WTC11 (cell line): ENCODE data around the gene AREL1. TPM values are rescaled to one million over a fixed set of nuclear protein-coding genes. Genes with fewer than 3 reads are reported as not detected.

Experiments used
- ATAC-seq: fragments of 200-7000 bp; cut with Tn5 transposase; 2 replicates; pipeline ENCODE4 v1.10.0; 2021; ENCODE audit warnings: mild to moderate bottlenecking, moderate library complexity
- CTCF ChIA-PET: fragments of 300-600 bp; sonication (Branson Sonifier 250); formaldehyde crosslinking; loops from one replicate; lab custom pipeline; 2021; ENCODE audit warnings: antibody characterized with exemption; lab: Charles Lee
- POLR2A ChIA-PET: fragments of 350-600 bp; sonication (Branson Sonifier 250); formaldehyde crosslinking; loops from one replicate; lab custom pipeline; 2021; ENCODE audit warnings: antibody characterized with exemption; lab: Charles Lee
- DNase-seq: peaks from one replicate; pipeline ENCODE4 v3.0.0; 2021; ENCODE audit warnings: low spot score
- H3K27ac Mint-ChIP-seq: 2 replicates; pipeline ENCODE4 v1.8.0; 2021; ENCODE audit warnings: mixed read lengths
- H3K27me3 Mint-ChIP-seq: 2 replicates; pipeline ENCODE4 v1.8.0; 2021; ENCODE audit warnings: low read depth, mild to moderate bottlenecking, moderate library complexity, mixed read lengths
- H3K36me3 Mint-ChIP-seq: 2 replicates; pipeline ENCODE4 v1.8.0; 2021; ENCODE audit warnings: mixed read lengths
- H3K4me1 Mint-ChIP-seq: 2 replicates; pipeline ENCODE4 v1.8.0; 2022; ENCODE audit warnings: mixed read lengths
- H3K4me3 Mint-ChIP-seq: 2 replicates; pipeline ENCODE4 v1.8.0; 2021; ENCODE audit warnings: mild to moderate bottlenecking, moderate library complexity, mixed read lengths
- H3K9me3 Mint-ChIP-seq: 2 replicates; pipeline ENCODE4 v1.8.0; 2021; ENCODE audit warnings: mixed read lengths
- ATF3 ChIP-seq: sonication (generic); formaldehyde crosslinking; conservative IDR thresholded peaks from 2 replicates; pipeline ENCODE4 v1.8.1; 2022; ENCODE audit warnings: mild to moderate bottlenecking, missing genetic modification reagents
- ATF6 ChIP-seq: sonication (generic); formaldehyde crosslinking; IDR thresholded peaks from 2 replicates; pipeline ENCODE4 v1.8.1; 2023; ENCODE audit warnings: mild to moderate bottlenecking, missing genetic modification reagents
- CBFB ChIP-seq: sonication (generic); formaldehyde crosslinking; IDR thresholded peaks from 2 replicates; pipeline ENCODE4 v1.8.1; 2022; ENCODE audit warnings: mild to moderate bottlenecking, low read depth, missing genetic modification reagents
- E2F4 ChIP-seq: sonication (generic); formaldehyde crosslinking; IDR thresholded peaks from 2 replicates; pipeline ENCODE4 v1.8.1; 2022; ENCODE audit warnings: low read depth, mild to moderate bottlenecking, moderate library complexity, missing genetic modification reagents, borderline replicate concordance
- ELF4 ChIP-seq: sonication (generic); formaldehyde crosslinking; IDR thresholded peaks from 2 replicates; pipeline ENCODE4 v1.8.1; 2022; ENCODE audit warnings: low read depth, mild to moderate bottlenecking, moderate library complexity, missing genetic modification reagents
- ESRRA ChIP-seq: sonication (generic); formaldehyde crosslinking; IDR thresholded peaks from 2 replicates; pipeline ENCODE4 v1.8.1; 2022; ENCODE audit warnings: mild to moderate bottlenecking, missing genetic modification reagents, borderline replicate concordance
- FOXK1 ChIP-seq: sonication (generic); formaldehyde crosslinking; IDR thresholded peaks from 2 replicates; pipeline ENCODE4 v1.8.0; 2022; ENCODE audit warnings: mild to moderate bottlenecking, moderate library complexity, missing genetic modification reagents
- FOXP4 ChIP-seq: sonication (generic); formaldehyde crosslinking; IDR thresholded peaks from 2 replicates; pipeline ENCODE4 v1.8.0; 2022; ENCODE audit warnings: mild to moderate bottlenecking, missing genetic modification reagents
- GRHL2 ChIP-seq: fragments of 250-450 bp; sonication (Bioruptor Pico); IDR thresholded peaks from 2 replicates; pipeline ENCODE4 v1.8.0; 2022; ENCODE audit warnings: mild to moderate bottlenecking, moderate library complexity; ENCODE audit not compliant: insufficient replicate concordance, severe bottlenecking
- IRF2 ChIP-seq: sonication (generic); formaldehyde crosslinking; IDR thresholded peaks from 2 replicates; pipeline ENCODE4 v1.8.0; 2022; ENCODE audit warnings: low read depth, missing genetic modification reagents, borderline replicate concordance
- NFATC4 ChIP-seq: fragments of 250-450 bp; sonication (Bioruptor Pico); IDR thresholded peaks from 2 replicates; pipeline ENCODE4 v1.9.0; 2021; ENCODE audit warnings: mild to moderate bottlenecking
- NFE2L1 ChIP-seq: sonication (generic); formaldehyde crosslinking; IDR thresholded peaks from 2 replicates; pipeline ENCODE4 v1.8.1; 2023; ENCODE audit warnings: missing genetic modification reagents
- NR1H2 ChIP-seq: sonication (generic); formaldehyde crosslinking; IDR thresholded peaks from 2 replicates; pipeline ENCODE4 v1.9.0; 2021; ENCODE audit warnings: mild to moderate bottlenecking, moderate library complexity, missing genetic modification reagents
- PREB ChIP-seq: sonication (generic); formaldehyde crosslinking; IDR thresholded peaks from 2 replicates; pipeline ENCODE4 v1.8.1; 2022; ENCODE audit warnings: mild to moderate bottlenecking, missing genetic modification reagents, moderate library complexity, borderline replicate concordance
- RELA ChIP-seq: sonication (generic); formaldehyde crosslinking; IDR thresholded peaks from 2 replicates; pipeline ENCODE4 v1.8.1; 2022; ENCODE audit warnings: missing genetic modification reagents, mild to moderate bottlenecking, borderline replicate concordance
- SMAD3 ChIP-seq: sonication (generic); formaldehyde crosslinking; IDR thresholded peaks from 2 replicates; pipeline ENCODE4 v1.8.0; 2022; ENCODE audit warnings: missing genetic modification reagents, mild to moderate bottlenecking, borderline replicate concordance
- TP53 ChIP-seq: sonication (generic); formaldehyde crosslinking; IDR thresholded peaks from 2 replicates; pipeline ENCODE4 v1.8.1; 2023; ENCODE audit warnings: mild to moderate bottlenecking, missing genetic modification reagents
- ZNF263 ChIP-seq: sonication (generic); formaldehyde crosslinking; IDR thresholded peaks from 2 replicates; pipeline ENCODE4 v1.8.1; 2022; ENCODE audit warnings: low read depth, mild to moderate bottlenecking, moderate library complexity, missing genetic modification reagents
- ZNF317 ChIP-seq: sonication (generic); formaldehyde crosslinking; IDR thresholded peaks from 2 replicates; pipeline ENCODE4 v1.8.1; 2023; ENCODE audit warnings: low read depth, mild to moderate bottlenecking, moderate library complexity, missing genetic modification reagents, borderline replicate concordance
- ZNF425 ChIP-seq: fragments of 250-450 bp; sonication (Bioruptor Pico); conservative IDR thresholded peaks from 2 replicates; pipeline ENCODE4 v1.9.0; 2021; ENCODE audit warnings: mild to moderate bottlenecking
- ZNF532 ChIP-seq: fragments of 250-450 bp; sonication (Bioruptor Pico); IDR thresholded peaks from 2 replicates; pipeline ENCODE4 v1.9.0; 2021; ENCODE audit warnings: mild to moderate bottlenecking, borderline replicate concordance
- total RNA-seq: library from RNA; stranded (reverse); gene quantifications from 3 replicates; pipeline ENCODE4 v1.2.3, GENCODE V29; 2021

Gene AREL1
- total RNA-seq, 1 experiment from 2014 or later = 37.0 TPM

GRCh38 chr14:74705613-74706500, 7.0 kb downstream of the AREL1 start (continued):
- TF ChIP-seq ATF6 (CRISPR knock-in tag) = no peak
- no peak for TF ChIP-seq NFE2L1 (CRISPR knock-in tag)
- TF ChIP-seq CBFB (CRISPR knock-in tag) = no peak
- TF ChIP-seq FOXK1 (CRISPR knock-in tag) = no peak
- TF ChIP-seq TP53 (CRISPR knock-in tag) = no peak
- TF ChIP-seq NFATC4 (CRISPR knock-in tag) = no peak
- no peak for TF ChIP-seq RELA (CRISPR knock-in tag)
- no peak for TF ChIP-seq E2F4
- TF ChIP-seq GRHL2 (CRISPR knock-in tag) = no peak
- TF ChIP-seq NR1H2 = no peak
- TF ChIP-seq ESRRA (CRISPR knock-in tag) = no peak
- TF ChIP-seq ZNF425 (CRISPR knock-in tag) = no peak

GRCh38 chr14:74704656-74705055, 8.2 kb downstream of the AREL1 start:
- CTCF ChIA-PET = interaction anchor here (1.2 kb wide), 1 partner anchor 96 kb away, joined by 3 read pairs; no protein-coding TSS in a partner anchor
- no peak overlapping the region for H3K4me3 Mint-ChIP-seq
- peaks cover 36% of the 10 kb centered on the region for H3K36me3 Mint-ChIP-seq
- H3K27me3 Mint-ChIP-seq = 0 out of 2 replicates have a peak, but pooled peaks cover 3% of the 10 kb centered on the region
- POLR2A ChIA-PET = no interaction called here
- DNase-seq = no peak
- H3K9me3 Mint-ChIP-seq = peaks cover 37% of the 10 kb centered on the region
- no peaks in the 10 kb centered on the region for H3K4me1 Mint-ChIP-seq
- ATAC-seq = no peak
- no peak overlapping the region for H3K27ac Mint-ChIP-seq
- TF ChIP-seq ATF3 (CRISPR knock-in tag) = no peak
- no peak for TF ChIP-seq SMAD3 (CRISPR knock-in tag)
- TF ChIP-seq FOXP4 (CRISPR knock-in tag) = no peak
- TF ChIP-seq ELF4 (CRISPR knock-in tag) = no peak
- TF ChIP-seq IRF2 (CRISPR knock-in tag) = no peak
- TF ChIP-seq CBFB (CRISPR knock-in tag) = no peak
- TF ChIP-seq ZNF263 (CRISPR knock-in tag) = no peak
- no peak for TF ChIP-seq PREB (CRISPR knock-in tag)
- no peak for TF ChIP-seq ZNF532
- TF ChIP-seq ZNF317 = no peak
